ENCODE measurements around the gene POT1.

Gene POT1

GRCh38 chr7:124780608-124781007 is 149.0 kb downstream of the POT1 start:
- no peak for TF ChIP-seq ZNF274 (IDR thresholded peaks at IDR 0.05; ENCODE audit: low read depth, low read length)
- no peak overlapping the region for H3K4me3 ChIP-seq (ENCODE audit: low read length)

- H3K4me3 ChIP-seq (ENCODE audit: low read length), result no peak overlapping the region
- TF ChIP-seq ZNF274 (IDR thresholded peaks at IDR 0.05; ENCODE audit: low read depth, low read length), result no peak
Observed at GRCh38 chr7:124780056-124780455, 149.6 kb downstream of the POT1 start.

- no peak for TF ChIP-seq ZNF274 (IDR thresholded peaks at IDR 0.05; ENCODE audit: low read depth, low read length)
- H3K4me3 ChIP-seq (ENCODE audit: low read length), result no peak overlapping the region
Observed at GRCh38 chr7:124779620-124780019, 150.0 kb downstream of the POT1 start.

- TF ChIP-seq ZNF274 (IDR thresholded peaks at IDR 0.05; ENCODE audit: low read depth, low read length), result no peak
- H3K4me3 ChIP-seq (ENCODE audit: low read length), result no peak overlapping the region
Observed at GRCh38 chr7:124779194-124779593, 150.4 kb downstream of the POT1 start.

GRCh38 chr7:124777268-124777667 is 152.4 kb downstream of the POT1 start:
- no peak overlapping the region for H3K4me3 ChIP-seq (ENCODE audit: low read length)
- TF ChIP-seq ZNF274 (IDR thresholded peaks at IDR 0.05; ENCODE audit: low read depth, low read length), result no peak

GRCh38 chr7:124776153-124776552 is 153.5 kb downstream of the POT1 start:
- no peak for TF ChIP-seq ZNF274 (IDR thresholded peaks at IDR 0.05; ENCODE audit: low read depth, low read length)
- H3K4me3 ChIP-seq (ENCODE audit: low read length), result no peak overlapping the region

GRCh38 chr7:124775422-124775821 is 154.2 kb downstream of the POT1 start:
- TF ChIP-seq ZNF274 (IDR thresholded peaks at IDR 0.05; ENCODE audit: low read depth, low read length), result no peak
- no peak overlapping the region for H3K4me3 ChIP-seq (ENCODE audit: low read length)

GRCh38 chr7:124773938-124774337 is 155.7 kb downstream of the POT1 start:
- TF ChIP-seq ZNF274 (IDR thresholded peaks at IDR 0.05; ENCODE audit: low read depth, low read length), result no peak

GRCh38 chr7:124773339-124773738 is 156.3 kb downstream of the POT1 start:
- no peak for TF ChIP-seq ZNF274 (IDR thresholded peaks at IDR 0.05; ENCODE audit: low read depth, low read length)
- no peak overlapping the region for H3K4me3 ChIP-seq (ENCODE audit: low read length)

More at GRCh38 chr7:124773938-124774337, 155.7 kb downstream of the POT1 start:
- no peak overlapping the region for H3K4me3 ChIP-seq (ENCODE audit: low read length)
